IMR-90 (cell line): ENCODE measurements around the gene C5orf52. TPM values are rescaled to one million over a fixed set of nuclear protein-coding genes. Genes with fewer than 3 reads are reported as not detected.

ENCODE experiments used
- ATAC-seq: fragments of 200-7000 bp; cut with Tn5 transposase; 2 replicates; pipeline ENCODE4 v1.9.1; 2020; ENCODE audit warnings: low read depth, mild to moderate bottlenecking, moderate library complexity
- BruUV-seq: library from RNA; stranded (reverse); fragments of 400-500 nt; replicated peaks from 2 replicates; lab custom pipeline; 2021; lab: Mats Ljungman, UMichigan
- CTCF ChIA-PET: fragments of 300-600 bp; formaldehyde crosslinking; extraction: SDS; loops from one replicate; lab custom pipeline; 2021; ENCODE audit warnings: antibody characterized with exemption; lab: Yijun Ruan, JAX
- POLR2A ChIA-PET: fragments of 300-600 bp; sonication (Branson Sonifier 250); formaldehyde crosslinking; loops from one replicate; lab custom pipeline; 2022; ENCODE audit warnings: antibody characterized with exemption; ENCODE audit not compliant: unreplicated experiment; lab: Charles Lee
- DNase-seq: peaks from one replicate; pipeline ENCODE4 v3.0.0; 2013
- H2AFZ ChIP-seq: replicated peaks from 2 replicates; pipeline ENCODE3; 2013; ENCODE audit warnings: low read length, mild to moderate bottlenecking; ENCODE audit not compliant: poor library complexity
- H2AK5ac ChIP-seq: 2 replicates; pipeline ENCODE4 v1.6.1; 2013; ENCODE audit warnings: low read depth, low read length, inconsistent platforms
- H2AK9ac ChIP-seq: replicated peaks from 2 replicates; pipeline ENCODE3; 2013; ENCODE audit warnings: mild to moderate bottlenecking, low read depth, low read length, moderate library complexity; ENCODE audit not compliant: poor library complexity
- H2BK120ac ChIP-seq: 2 replicates; pipeline ENCODE4 v1.6.1; 2013; ENCODE audit warnings: low read depth, low read length, inconsistent platforms
- H2BK15ac ChIP-seq: 3 replicates; pipeline ENCODE4 v1.6.1; 2013; ENCODE audit warnings: low read depth, low read length, inconsistent platforms
- H2BK20ac ChIP-seq: 2 replicates; pipeline ENCODE4 v1.6.1; 2013; ENCODE audit warnings: low read depth, mild to moderate bottlenecking, inconsistent platforms, low read length, moderate library complexity
- H2BK5ac ChIP-seq: 2 replicates; pipeline ENCODE4 v1.6.1; 2013; ENCODE audit warnings: mild to moderate bottlenecking, low read depth, low read length, inconsistent platforms; ENCODE audit not compliant: poor library complexity, severe bottlenecking
- H3K14ac ChIP-seq: replicated peaks from 2 replicates; pipeline ENCODE4 v1.6.1; 2013; ENCODE audit warnings: low read depth, low read length, inconsistent platforms
- H3K18ac ChIP-seq: 2 replicates; pipeline ENCODE4 v1.6.1; 2013; ENCODE audit warnings: low read depth, low read length, control low read depth
- H3K23ac ChIP-seq: 2 replicates; pipeline ENCODE4 v1.6.1; 2013; ENCODE audit warnings: low read depth, low read length, inconsistent platforms
- H3K27ac ChIP-seq: 2 replicates; pipeline ENCODE4 v1.5.1; 2013; ENCODE audit warnings: mild to moderate bottlenecking, control low read depth, low read length; ENCODE audit not compliant: insufficient read depth
- H3K27me3 ChIP-seq: 2 replicates; pipeline ENCODE4 v1.6.1; 2013; ENCODE audit warnings: low read length; ENCODE audit not compliant: control insufficient read depth, insufficient read depth
- H3K36me3 ChIP-seq: 2 replicates; pipeline ENCODE4 v1.6.1; 2013; ENCODE audit warnings: low read length, mixed read lengths; ENCODE audit not compliant: control insufficient read depth, insufficient read depth
- H3K4ac ChIP-seq: 2 replicates; pipeline ENCODE4 v1.6.1; 2013; ENCODE audit warnings: low read depth, low read length, inconsistent platforms
- H3K4me1 ChIP-seq: 2 replicates; pipeline ENCODE4 v1.6.1; 2013; ENCODE audit warnings: low read length, mixed read lengths; ENCODE audit not compliant: control insufficient read depth, insufficient read depth
- H3K4me2 ChIP-seq: 2 replicates; pipeline ENCODE4 v1.6.1; 2013; ENCODE audit warnings: low read depth, mild to moderate bottlenecking, control low read depth, low read length, moderate library complexity
- H3K4me3 ChIP-seq: 2 replicates; pipeline ENCODE4 v1.5.1; 2013; ENCODE audit warnings: low read depth, mild to moderate bottlenecking, control low read depth, low read length, moderate library complexity; ENCODE audit not compliant: insufficient read depth
- H3K56ac ChIP-seq: 2 replicates; pipeline ENCODE4 v1.6.1; 2013; ENCODE audit warnings: low read length, inconsistent platforms; ENCODE audit not compliant: insufficient read depth; ENCODE audit errors: extremely low read depth
- H3K79me1 ChIP-seq, 2 experiments: 2 replicates each; pipeline ENCODE4 v1.6.1; 2013; ENCODE audit warnings: low read length in 2 of 2, inconsistent platforms in 1 of 2, low read depth in 1 of 2
- H3K9ac ChIP-seq: 2 replicates; pipeline ENCODE4 v1.6.1; 2013; ENCODE audit warnings: low read depth, low read length, control low read depth
- H3K9me1 ChIP-seq: 2 replicates; pipeline ENCODE4 v1.6.1; 2013; ENCODE audit warnings: low read length, inconsistent platforms; ENCODE audit not compliant: insufficient read depth
- H3K9me3 ChIP-seq: 2 replicates; pipeline ENCODE4 v1.6.1; 2013; ENCODE audit warnings: low read length; ENCODE audit not compliant: control insufficient read depth, insufficient read depth
- H4K20me1 ChIP-seq: 2 replicates; pipeline ENCODE4 v1.6.1; 2013; ENCODE audit warnings: low read length, inconsistent platforms; ENCODE audit not compliant: insufficient read depth
- H4K5ac ChIP-seq: 2 replicates; pipeline ENCODE4 v1.6.1; 2013; ENCODE audit warnings: mild to moderate bottlenecking, low read depth, low read length, control low read depth
- H4K8ac ChIP-seq, 2 experiments: 2 replicates each; pipeline ENCODE4 v1.6.1; 2013; ENCODE audit warnings: low read depth in 2 of 2, low read length in 2 of 2, control low read depth in 1 of 2, inconsistent platforms in 1 of 2
- H4K91ac ChIP-seq: 2 replicates; pipeline ENCODE4 v1.6.1; 2013; ENCODE audit warnings: low read depth, low read length, inconsistent platforms; ENCODE audit not compliant: insufficient read depth
- BHLHE40 ChIP-seq: fragments of 150-350 bp; IDR thresholded peaks from 2 replicates; pipeline ENCODE4 v1.6.1; 2016; ENCODE audit warnings: mild to moderate bottlenecking, low read depth, low read length
- FOS ChIP-seq: fragments of 150-350 bp; IDR thresholded peaks from 2 replicates; pipeline ENCODE4 v1.6.1; 2016; ENCODE audit warnings: low read depth, low read length
- WGBS, 2 experiments: methylation state at CpG; one replicate each; pipeline versions ENCODE4 v1.1.5 to v1.1.7; 2013; ENCODE audit warnings: missing lambda C conversion rate in 2 of 2; ENCODE audit not compliant: insufficient read length in 1 of 2; ENCODE audit errors: extremely low coverage in 2 of 2; 5-methylcytosine and 5-hydroxymethylcytosine counted together
- dilution Hi-C: fragments of 300-500 bp; cut with HindIII; formaldehyde crosslinking; loops from one replicate; pipeline ENCODE4 v1.14.3; 2018; ENCODE audit warnings: low sequenced_read_pairs; ENCODE audit not compliant: unreplicated experiment
- in situ Hi-C: fragments of 300-500 bp; cut with MboI; formaldehyde crosslinking; loops from 3 replicates; pipeline ENCODE4 v1.14.3; 2019; ENCODE audit warnings: low sequenced_read_pairs, inconsistent platforms, mixed read lengths
- intact Hi-C: fragments of 100-400 bp; cut with micrococcal nuclease; formaldehyde crosslinking; loops from 2 replicates; pipeline ENCODE4 v1.10.0; 2022
- polyA plus RNA-seq, 3 experiments: library from polyadenylated mRNA; depleted of rRNA; stranded (reverse); fragments of >200 nt; gene quantifications; 2 replicates each; pipeline ENCODE4 v1.2.3, GENCODE V29; 2012; ENCODE audit warnings: low replicate concordance in 1 of 3
- total RNA-seq: library from RNA; depleted of rRNA; stranded (reverse); fragments of >200 nt; gene quantifications from 2 replicates; pipeline ENCODE4 v1.2.3, GENCODE V29; 2012
- TF ChIP-seq, protein P1 (sequence below): fragments of 150-350 bp; IDR thresholded peaks from 2 replicates; pipeline ENCODE4 v1.6.1; 2016; ENCODE audit warnings: low read depth, mild to moderate bottlenecking, low read length, moderate library complexity, borderline replicate concordance

The C5orf52 gene
- total and polyA plus RNA-seq, 2 of the 4 experiments (the other 2 are of a cell fraction) = not detected

GRCh38 chr5:157710431-157710830, 39.1 kb downstream of the C5orf52 start:
- H2AFZ ChIP-seq = no peak overlapping the region
- H3K9me1 ChIP-seq = peaks cover 5% of the 10 kb centered on the region
- WGBS, 2 experiments = no CpG with 5 or more reads among the region's 3 CpGs
- peak overlapping the region; percentile 52; the same call in 1 of the 2 replicates for H2BK20ac ChIP-seq
- H2BK5ac ChIP-seq = peak overlapping the region; percentile 60
- DNase-seq (no peak), ATAC-seq (no peak)
- H3K18ac ChIP-seq = no peak overlapping the region
- H3K4me2 ChIP-seq = no peak overlapping the region
- ChIA-PET CTCF (interaction anchor here (0.6 kb wide), 1 partner anchor 563 kb away, joined by 3 read pairs; no protein-coding TSS in a partner anchor), POLR2A (no interaction called here)
- BruUV-seq = no TSS peak
- no peak overlapping the region; the same call in 1 of the 2 replicates for H4K91ac ChIP-seq
- H3K56ac ChIP-seq = 0 out of 2 replicates have a peak overlapping the region, but pooled peaks have one; percentile 28
- intact Hi-C loops (loop anchor here (10.0 kb wide), 1 partner anchor 206 kb away; no protein-coding TSS in a partner anchor), in situ Hi-C loops (loop anchor here (10.0 kb wide), 2 partner anchors 206 to 356 kb away; no protein-coding TSS in a partner anchor), dilution Hi-C loops (no loop called here)
- no peak overlapping the region; a peak in 2 of 4 replicates for H4K8ac ChIP-seq
- H3K4me3 ChIP-seq = no peak overlapping the region
- H2AK5ac ChIP-seq = no peak overlapping the region
- no peaks in the 10 kb centered on the region for H3K36me3 ChIP-seq
- H4K20me1 ChIP-seq = no peaks in the 10 kb centered on the region
- H3K4me1 ChIP-seq = peaks cover 2% of the 10 kb centered on the region; the same call in 1 of the 2 replicates
- H3K23ac ChIP-seq = no peak overlapping the region
- H2BK15ac ChIP-seq = no peak overlapping the region; the same call in 2 of the 3 replicates
- H2AK9ac ChIP-seq = no peak overlapping the region
- H3K27me3 ChIP-seq = no peaks in the 10 kb centered on the region
- TF ChIP-seq, protein P1, sequence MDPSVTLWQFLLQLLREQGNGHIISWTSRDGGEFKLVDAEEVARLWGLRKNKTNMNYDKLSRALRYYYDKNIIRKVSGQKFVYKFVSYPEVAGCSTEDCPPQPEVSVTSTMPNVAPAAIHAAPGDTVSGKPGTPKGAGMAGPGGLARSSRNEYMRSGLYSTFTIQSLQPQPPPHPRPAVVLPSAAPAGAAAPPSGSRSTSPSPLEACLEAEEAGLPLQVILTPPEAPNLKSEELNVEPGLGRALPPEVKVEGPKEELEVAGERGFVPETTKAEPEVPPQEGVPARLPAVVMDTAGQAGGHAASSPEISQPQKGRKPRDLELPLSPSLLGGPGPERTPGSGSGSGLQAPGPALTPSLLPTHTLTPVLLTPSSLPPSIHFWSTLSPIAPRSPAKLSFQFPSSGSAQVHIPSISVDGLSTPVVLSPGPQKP = no peak
- TF ChIP-seq FOS (no peak), BHLHE40 (no peak)
- no peak overlapping the region for H4K5ac ChIP-seq
- no peaks in the 10 kb centered on the region for H3K9me3 ChIP-seq
- no peak overlapping the region for H3K9ac ChIP-seq
- no peak overlapping the region for H2BK120ac ChIP-seq
- H3K14ac ChIP-seq = no peak overlapping the region
- H3K4ac ChIP-seq = no peak overlapping the region
- H3K79me1 ChIP-seq = no peaks in the 10 kb centered on the region
- no peak overlapping the region for H3K27ac ChIP-seq
